Heart left ventricle (tissue), 16 donors: ENCODE data around the gene ISLR. TPM values are rescaled to one million over a fixed set of nuclear protein-coding genes. Genes with fewer than 3 reads are reported as not detected.

Experiments
- ATAC-seq, 4 donors: fragments of 200-7000 bp; cut with Tn5 transposase; one replicate each; pipeline ENCODE4 v1.9.1; 2020 to 2022; ENCODE audit warnings: moderate library complexity in 4 of 4, mild to moderate bottlenecking in 3 of 4, moderate number of reproducible peaks in 1 of 4
- DNase-seq, 5 donors: peaks; one replicate each; pipeline ENCODE4 v3.0.0-alpha.2; 2020
- H3K27ac ChIP-seq, 12 donors: fragments of 200-600 bp; sonication (generic) in 4 of 12; one replicate each; pipeline versions ENCODE4 v1.5.0 to v1.8.0; 2016 to 2022; ENCODE audit warnings: mild to moderate bottlenecking in 2 of 12
- H3K27me3 ChIP-seq, 9 donors: fragments of 200-600 bp; sonication (generic) in 2 of 9; one replicate each; pipeline versions ENCODE4 v1.5.1 to v1.8.0; 2016 to 2022; ENCODE audit warnings: mild to moderate bottlenecking in 3 of 9
- H3K36me3 ChIP-seq, 9 donors: fragments of 200-600 bp; sonication (generic) in 2 of 9; one replicate each; pipeline versions ENCODE4 v1.5.0 to v1.8.0; 2018 to 2022; ENCODE audit warnings: mild to moderate bottlenecking in 2 of 9
- H3K4me1 ChIP-seq, 12 donors: fragments of 200-600 bp; sonication (generic) in 4 of 12; one replicate each; pipeline versions ENCODE4 v1.5.0 to v1.8.0; 2016 to 2022; ENCODE audit warnings: mild to moderate bottlenecking in 3 of 12
- H3K4me3 ChIP-seq, 12 donors: fragments of 200-600 bp; sonication (generic) in 4 of 12; one replicate each; pipeline versions ENCODE4 v1.5.0 to v1.8.0; 2017 to 2022; ENCODE audit warnings: mild to moderate bottlenecking in 9 of 12, moderate library complexity in 4 of 12
- H3K9me3 ChIP-seq, 12 donors: fragments of 200-600 bp; sonication (generic) in 4 of 12; one replicate each; pipeline versions ENCODE4 v1.5.0 to v1.8.0; 2016 to 2022; ENCODE audit warnings: mild to moderate bottlenecking in 1 of 12
- CTCF ChIP-seq, 12 donors: fragments of 200-600 bp; sonication (generic) in 4 of 12; IDR thresholded peaks; one replicate each; pipeline versions ENCODE4 v1.5.0 to v1.8.0; 2018 to 2022; ENCODE audit warnings: antibody characterized with exemption in 12 of 12, mild to moderate bottlenecking in 5 of 12
- POLR2A ChIP-seq, 2 donors: fragments of 450-650 bp; IDR thresholded peaks; one replicate each; pipeline ENCODE4 v1.6.1; 2017; ENCODE audit warnings: antibody characterized with exemption in 2 of 2, mild to moderate bottlenecking in 2 of 2, moderate library complexity in 2 of 2
- WGBS, 4 donors: extraction: QIAGEN DNeasy Blood & Tissue Kit in 2 of 4; methylation state at CpG; one replicate each; pipeline versions ENCODE4 v1.1.5 to v1.1.7; 2013 to 2018; 5-methylcytosine and 5-hydroxymethylcytosine counted together
- intact Hi-C, 10 donors: fragments of 100-400 bp; cut with DNase I; formaldehyde crosslinking; loops; one replicate each; pipeline versions ENCODE4 v1.11.1 to v1.14.2; 2022
- polyA plus RNA-seq, 2 donors: library from polyadenylated mRNA; stranded (reverse); fragments of 200-250 nt; gene quantifications; one replicate each; pipeline ENCODE4 v1.2.3, GENCODE V29; 2013
- total RNA-seq, 9 donors: library from RNA; depleted of rRNA in 2 of 9; stranded (reverse); fragments of >200 nt in 2 of 9; fragmentation: NEBNext Ultra II Directional in 3 of 9; extraction: Animal tissue kit (Norgen Biotek cat#: 25700) in 3 of 9; gene quantifications; one replicate each; pipeline versions ENCODE4 v1.1.0 to v1.2.4, GENCODE V29; 2016 to 2023
- donor health status: ischemic (EF 13 %, LVEDD 7.1; RV severe dilation, severe dysfunction).
- donor health status: healthy with polysubstance abuse.
- donor health status: DM: no; HTN: yes; CAD: no.
- donor health status: DM: no; HTN: no; CAD: no.
- donor health status: ischemic (EF 25% LVEDD 6.9; RV normal size, moderate dysfunction).
- donor health status: ischemic (EF 25% LVEDD 5.7; RV mildly dilated, moderate dysfunction).
- donor health status: healthy.
- donor health status: DM: yes; HTN: yes; CAD: no.
- donor health status: ischemic (EF 35%, LVEDD 5.7; RV mildly dilated, moderate dysfunction).
- donor health status: nonischemic (EF 11% LVEDD 7.7; RV severe dilation, severe dysfunction).
- donor health status: DM: yes; HTN: yes; CAD: no.
- donor health status: PGD.
- donor health status: ischemic (EF 29% LVEDD 5.4; RV normal size, mild dysfunction).
- donor health status: nonischemic (EF 23%, LVEDD 6.1; RV moderate dilation, normal function).

Gene ISLR
- total and polyA plus RNA-seq, 11 donors, result 5.1 to 32.3 (median 16.6) TPM

- intact Hi-C loops, result loop anchor here in 2 of 10 donors (5.0 kb wide), 1 partner anchor 35 kb away; no protein-coding TSS in a partner anchor
- ATAC-seq, result no peak
- peaks cover 0 to 6% (median 0%) of the 10 kb centered on the region in 9 donors for H3K36me3 ChIP-seq
- TF ChIP-seq CTCF (IDR thresholded peaks at IDR 0.05) (no peak), POLR2A (IDR thresholded peaks at IDR 0.05) (no peak)
- 58 to 89% (median 86%) methylated on average over 1 of the region's 1 CpG for WGBS, 4 donors
- H3K27me3 ChIP-seq, result no peaks in the 10 kb centered on the region
- peaks cover 0 to 80% (median 42%) of the 10 kb centered on the region in 12 donors for H3K4me1 ChIP-seq
- peak overlapping the region in 11 of 12 donors; percentile 49 to 94 (median 84) for H3K27ac ChIP-seq
- no peak for DNase-seq
- no peaks in the 10 kb centered on the region for H3K9me3 ChIP-seq
- peak overlapping the region in 1 of 12 donors; percentile 15 for H3K4me3 ChIP-seq
Measured at GRCh38 chr15:74171965-74172541, 1.5 kb upstream of the ISLR start.

- H3K4me1 ChIP-seq, result peaks cover 0 to 86% (median 44%) of the 10 kb centered on the region in 12 donors
- ATAC-seq, result peak; percentile 65 to 84 (median 68)
- intact Hi-C loops, result loop anchor here in 2 of 10 donors (5.0 kb wide), 1 partner anchor 36 kb away; no protein-coding TSS in a partner anchor
Measured at GRCh38 chr15:74172701-74173379, 670 bp upstream of the ISLR start.

GRCh38 chr15:74174219-74174957, 878 bp downstream of the ISLR start:
- 67 to 74% (median 70%) methylated on average over 19 to 20 of the region's 20 CpGs for WGBS, 4 donors
- ATAC-seq, result peak; percentile 35 to 62 (median 47)
- Histone ChIP-seq H3K27ac (peak overlapping the region; percentile 43 to 94 (median 84)), H3K36me3 (peaks cover 0 to 6% (median 0%) of the 10 kb centered on the region in 9 donors), H3K9me3 (no peaks in the 10 kb centered on the region), H3K4me3 (peak overlapping the region in 10 of 12 donors; percentile 24 to 57 (median 44)), H3K4me1 (peaks cover 0 to 85% (median 50%) of the 10 kb centered on the region in 12 donors), H3K27me3 (no peaks in the 10 kb centered on the region)
- intact Hi-C loops, result loop anchor here in 2 of 10 donors (5.0 kb wide), 1 partner anchor 37 kb away; no protein-coding TSS in a partner anchor
- DNase-seq, result peak; percentile 54 to 73 (median 66)
- TF ChIP-seq CTCF (IDR thresholded peaks at IDR 0.05) (no peak), POLR2A (IDR thresholded peaks at IDR 0.05) (no peak)

More at GRCh38 chr15:74172701-74173379, 670 bp upstream of the ISLR start:
- WGBS, 4 donors, result 38 to 58% (median 44%) methylated on average over 13 of the region's 13 CpGs
- H3K36me3 ChIP-seq, result peaks cover 0 to 6% (median 0%) of the 10 kb centered on the region in 9 donors
- TF ChIP-seq POLR2A (IDR thresholded peaks at IDR 0.05), result no peak
- peak in 2 of 12 donors; percentile 16 to 33 for TF ChIP-seq CTCF (IDR thresholded peaks at IDR 0.05)
- no peaks in the 10 kb centered on the region for H3K9me3 ChIP-seq
- H3K27ac ChIP-seq, result peak overlapping the region; percentile 49 to 94 (median 84)
- peak overlapping the region in 5 of 12 donors; percentile 44 to 57 (median 54) for H3K4me3 ChIP-seq
- no peaks in the 10 kb centered on the region for H3K27me3 ChIP-seq
- DNase-seq, result peak; percentile 75 to 88 (median 84)
